Suprapubic skin (tissue), 4 donors: ENCODE measurements around the gene DHX16.

Experiments used
- POLR2A ChIP-seq, 2 donors: fragments of 450-650 bp; IDR thresholded peaks; one replicate each; pipeline ENCODE4 v1.6.1; 2017; ENCODE audit warnings: antibody characterized with exemption in 2 of 2, mild to moderate bottlenecking in 2 of 2, moderate library complexity in 2 of 2
- POLR2AphosphoS5 ChIP-seq, 3 donors: sonication (generic); formaldehyde crosslinking; IDR thresholded peaks; one replicate each; pipeline ENCODE4 v1.6.1; 2017; ENCODE audit warnings: antibody characterized with exemption in 3 of 3
- TF ChIP-seq, protein P1 (sequence below), 2 donors: fragments of 200-600 bp in 1 of 2; fragments of 450-650 bp in 1 of 2; sonication (generic) in 1 of 2; IDR thresholded peaks; one replicate each; pipeline ENCODE4 v1.5.1; 2016 to 2019; ENCODE audit warnings: antibody characterized with exemption in 2 of 2, mild to moderate bottlenecking in 1 of 2, moderate library complexity in 1 of 2

DNA sequence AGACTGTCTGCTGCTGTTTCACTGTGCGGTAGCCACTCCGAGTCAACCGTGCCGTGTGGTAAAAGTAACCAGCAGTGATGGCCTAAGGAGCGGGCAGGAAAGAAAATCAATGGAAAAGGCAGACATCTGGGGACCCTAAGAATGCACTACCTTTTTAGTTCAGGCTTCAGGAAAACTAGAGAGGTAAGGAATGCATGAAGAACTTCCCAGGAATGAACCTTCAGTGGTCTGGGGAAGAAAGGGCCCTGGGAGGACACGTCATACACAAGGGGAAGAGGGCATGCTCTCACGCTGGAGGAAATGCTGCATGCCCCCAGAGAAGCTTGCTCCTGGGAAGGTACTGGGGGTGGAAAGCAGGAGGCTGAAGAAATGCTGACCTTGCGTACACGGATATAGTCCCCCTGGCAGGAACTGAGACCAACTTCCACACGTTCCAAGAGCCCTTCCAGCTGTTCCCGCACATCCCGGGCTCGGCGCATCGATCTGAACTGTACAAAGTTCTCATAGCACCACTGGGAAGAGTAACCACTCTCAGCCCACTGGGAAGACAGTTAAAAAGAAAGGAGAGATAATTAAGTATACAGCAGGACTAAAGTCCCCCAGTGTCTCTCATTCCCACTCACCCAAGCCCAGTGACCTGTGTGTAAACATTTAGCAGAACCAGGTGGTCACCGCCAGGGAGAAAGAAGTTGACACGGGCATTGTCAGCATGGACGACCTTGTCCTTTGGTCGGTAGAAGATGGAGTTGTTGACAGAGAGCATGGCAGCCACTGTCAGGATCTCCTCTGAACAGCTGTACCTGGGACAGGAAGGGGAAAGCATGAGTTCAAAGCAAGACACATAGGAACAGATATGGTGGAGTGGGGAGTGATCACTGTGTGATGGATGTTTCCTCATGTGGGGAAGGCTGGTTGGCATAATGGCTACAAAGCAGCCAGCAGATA lies 17.7 kb downstream of the DHX16 start:
- TF ChIP-seq, protein P1, sequence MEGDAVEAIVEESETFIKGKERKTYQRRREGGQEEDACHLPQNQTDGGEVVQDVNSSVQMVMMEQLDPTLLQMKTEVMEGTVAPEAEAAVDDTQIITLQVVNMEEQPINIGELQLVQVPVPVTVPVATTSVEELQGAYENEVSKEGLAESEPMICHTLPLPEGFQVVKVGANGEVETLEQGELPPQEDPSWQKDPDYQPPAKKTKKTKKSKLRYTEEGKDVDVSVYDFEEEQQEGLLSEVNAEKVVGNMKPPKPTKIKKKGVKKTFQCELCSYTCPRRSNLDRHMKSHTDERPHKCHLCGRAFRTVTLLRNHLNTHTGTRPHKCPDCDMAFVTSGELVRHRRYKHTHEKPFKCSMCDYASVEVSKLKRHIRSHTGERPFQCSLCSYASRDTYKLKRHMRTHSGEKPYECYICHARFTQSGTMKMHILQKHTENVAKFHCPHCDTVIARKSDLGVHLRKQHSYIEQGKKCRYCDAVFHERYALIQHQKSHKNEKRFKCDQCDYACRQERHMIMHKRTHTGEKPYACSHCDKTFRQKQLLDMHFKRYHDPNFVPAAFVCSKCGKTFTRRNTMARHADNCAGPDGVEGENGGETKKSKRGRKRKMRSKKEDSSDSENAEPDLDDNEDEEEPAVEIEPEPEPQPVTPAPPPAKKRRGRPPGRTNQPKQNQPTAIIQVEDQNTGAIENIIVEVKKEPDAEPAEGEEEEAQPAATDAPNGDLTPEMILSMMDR (IDR thresholded peaks at IDR 0.05) = no peak
- TF ChIP-seq POLR2A (IDR thresholded peaks at IDR 0.05) (no peak), POLR2AphosphoS5 (IDR thresholded peaks at IDR 0.05) (no peak)
